Kidney (tissue), 14 donors: ENCODE data around the gene CCSER2. TPM values are rescaled to one million over a fixed set of nuclear protein-coding genes. Genes with fewer than 3 reads are reported as not detected.
"Not testable (repeated sequence)": the region's sequence is repeated elsewhere in the genome, so short reads cannot be mapped to it uniquely, and the experiment has no call there.

Experiments used
- DNase-seq, 5 donors: peaks; one replicate each; pipeline ENCODE4 v3.0.0-alpha.2; 2013 to 2020
- FAIRE-seq: peaks from 2 replicates; lab custom pipeline; 2012; peaks lifted over from hg19 to GRCh38; lab: Jason Lieb, UNC
- H3K27ac ChIP-seq, 2 donors: one replicate each; pipeline ENCODE4 v1.7.0; 2013; ENCODE audit warnings: low read depth in 2 of 2, low read length in 2 of 2, inconsistent platforms in 1 of 2
- H3K27me3 ChIP-seq: one replicate; pipeline ENCODE4 v1.7.1; 2013; ENCODE audit warnings: low read length, inconsistent platforms; ENCODE audit not compliant: control insufficient read depth, insufficient read depth
- H3K36me3 ChIP-seq, 3 donors: one replicate each; pipeline versions ENCODE4 v1.7.0 to v1.7.1; 2013; ENCODE audit warnings: low read length in 3 of 3, control low read depth in 1 of 3, inconsistent platforms in 1 of 3; ENCODE audit not compliant: insufficient read depth in 3 of 3, control insufficient read depth in 2 of 3
- H3K4me1 ChIP-seq, 3 donors: one replicate each; pipeline versions ENCODE4 v1.7.0 to v1.7.1; 2013; ENCODE audit warnings: low read length in 3 of 3, inconsistent platforms in 1 of 3, low read depth in 1 of 3; ENCODE audit not compliant: control insufficient read depth in 2 of 3, insufficient read depth in 2 of 3
- H3K4me3 ChIP-seq, 3 donors: one replicate each; pipeline versions ENCODE4 v1.7.0 to v1.8.1; 2013; ENCODE audit warnings: low read length in 3 of 3, control low read depth in 1 of 3, inconsistent platforms in 1 of 3
- H3K9ac ChIP-seq, 3 donors: one replicate each; pipeline versions ENCODE4 v1.7.0 to v1.7.1; 2013; ENCODE audit warnings: low read length in 3 of 3, control low read depth in 1 of 3, inconsistent platforms in 1 of 3
- H3K9me3 ChIP-seq, 3 donors: one replicate each; pipeline versions ENCODE4 v1.7.0 to v1.7.1; 2013; ENCODE audit warnings: low read length in 3 of 3, control low read depth in 1 of 3, inconsistent platforms in 1 of 3; ENCODE audit not compliant: control insufficient read depth in 2 of 3, insufficient read depth in 1 of 3
- CTCF ChIP-seq: IDR thresholded peaks from 3 replicates; pipeline ENCODE4 v1.5.1; 2012; ENCODE audit warnings: mild to moderate bottlenecking, moderate library complexity, borderline replicate concordance; ENCODE audit not compliant: insufficient read depth; ENCODE audit errors: extremely low read depth
- intact Hi-C: fragments of 100-400 bp; cut with DNase I; formaldehyde crosslinking; loops from one replicate; pipeline ENCODE4 v1.11.1; 2022
- polyA plus RNA-seq: library from polyadenylated mRNA; stranded (reverse); fragments of 350-450 nt; fragmentation: Illumina TruSeq; extraction: RNeasy Lipid Tissue Mini Kit (QIAGEN cat#74804); gene quantifications from one replicate; pipeline ENCODE4 v1.2.3, GENCODE V29; 2014; ENCODE audit warnings: low read depth, low replicate concordance; ENCODE audit not compliant: insufficient read depth
- total RNA-seq: library from RNA; stranded (reverse); fragmentation: NEBNext Ultra II Directional; extraction: Animal tissue kit (Norgen Biotek cat#: 25700); gene quantifications from one replicate; pipeline ENCODE4 v1.2.1, GENCODE V29; 2021
- donor health status: control.
- donor health status: control.
- donor health status: control.
- donor health status: control.
- donor health status: control.
- donor health status: DM: yes; HTN: yes; CAD: no.
- donor health status: Normal renal cell carcinoma (clear cell type).

The CCSER2 gene
- total and polyA plus RNA-seq, 2 donors from 2014 or later = 12.6 to 46.4 TPM

GRCh38 chr10:84523526-84523925 is 195.1 kb downstream of the CCSER2 start:
- TF ChIP-seq CTCF = no peak
- FAIRE-seq (no peak), DNase-seq (peak in 4 of 5 donors; percentile 77 to 91 (median 83))
- Histone ChIP-seq H3K4me3 (no peak overlapping the region), H3K9ac (no peak overlapping the region), H3K36me3 (no peaks in the 10 kb centered on the region), H3K9me3 (no peaks in the 10 kb centered on the region), H3K27ac (no peak overlapping the region), H3K27me3 (no peaks in the 10 kb centered on the region), H3K4me1 (no peaks in the 10 kb centered on the region)
- intact Hi-C loops = no loop called here

GRCh38 chr10:84524435-84524834 is 196.0 kb downstream of the CCSER2 start:
- intact Hi-C loops = no loop called here
- Histone ChIP-seq H3K4me3 (no peak overlapping the region), H3K4me1 (no peaks in the 10 kb centered on the region), H3K9ac (no peak overlapping the region), H3K27me3 (no peaks in the 10 kb centered on the region), H3K27ac (no peak overlapping the region), H3K36me3 (no peaks in the 10 kb centered on the region), H3K9me3 (no peaks in the 10 kb centered on the region)
- FAIRE-seq (no peak), DNase-seq (no peak)
- no peak for TF ChIP-seq CTCF

- no peak overlapping the region for H3K9ac ChIP-seq
- H3K36me3 ChIP-seq = no peaks in the 10 kb centered on the region
- intact Hi-C loops = no loop called here
- H3K4me1 ChIP-seq = no peaks in the 10 kb centered on the region
- H3K9me3 ChIP-seq = no peaks in the 10 kb centered on the region
- H3K27me3 ChIP-seq = no peaks in the 10 kb centered on the region
- TF ChIP-seq CTCF = no peak
- H3K4me3 ChIP-seq = no peak overlapping the region
- H3K27ac ChIP-seq = no peak overlapping the region
- FAIRE-seq (no peak), DNase-seq (no peak)
Measured at GRCh38 chr10:84525120-84525806, 196.9 kb downstream of the CCSER2 start.

- H3K27ac ChIP-seq, intact Hi-C loops, H3K4me1 ChIP-seq, H3K36me3 ChIP-seq, H3K9me3 ChIP-seq, H3K9ac ChIP-seq, H3K4me3 ChIP-seq, H3K27me3 ChIP-seq, DNase-seq, FAIRE-seq: not testable (repeated sequence)
Measured at GRCh38 chr10:84525807-84526182, 197.4 kb downstream of the CCSER2 start.

GRCh38 chr10:84527386-84527785 is 199.0 kb downstream of the CCSER2 start:
- H3K9me3 ChIP-seq, H3K27ac ChIP-seq, H3K4me3 ChIP-seq, H3K36me3 ChIP-seq, H3K27me3 ChIP-seq, H3K4me1 ChIP-seq, intact Hi-C loops, FAIRE-seq, H3K9ac ChIP-seq: not testable (repeated sequence)
- DNase-seq = peak in 1 of 5 donors; percentile 68

GRCh38 chr10:84528526-84528925 is 200.1 kb downstream of the CCSER2 start:
- H3K27ac ChIP-seq, FAIRE-seq, H3K36me3 ChIP-seq, H3K9me3 ChIP-seq, H3K9ac ChIP-seq, H3K4me1 ChIP-seq, H3K27me3 ChIP-seq, intact Hi-C loops, DNase-seq, H3K4me3 ChIP-seq: not testable (repeated sequence)
